ENCODE measurements around the gene SMOC2.
"Not testable (repeated sequence)": the region's sequence is repeated elsewhere in the genome, so short reads cannot be mapped to it uniquely, and the experiment has no call there.

SMOC2 gene

GRCh38 chr6:168518867-168519266 lies 77.9 kb downstream of the SMOC2 start:
- no peak for DNase-seq (ENCODE audit: low read depth)

- no peak for DNase-seq (ENCODE audit: low read depth)
These were observed 79.2 kb downstream of the SMOC2 start for GRCh38 chr6:168520233-168520632.

- DNase-seq (ENCODE audit: low read depth): no peak
These were observed 83.6 kb downstream of the SMOC2 start for GRCh38 chr6:168524571-168525001.

- no peak for DNase-seq (ENCODE audit: low read depth)
These were observed 84.1 kb downstream of the SMOC2 start for GRCh38 chr6:168525114-168525513.

- no peak for DNase-seq (ENCODE audit: low read depth)
These were observed 85.1 kb downstream of the SMOC2 start for GRCh38 chr6:168525926-168526630.

GRCh38 chr6:168526841-168527281 lies 85.9 kb downstream of the SMOC2 start:
- DNase-seq (ENCODE audit: low read depth): no peak

- no peak for DNase-seq (ENCODE audit: low read depth)
These were observed 86.6 kb downstream of the SMOC2 start for GRCh38 chr6:168527451-168528210.

- no peak for DNase-seq (ENCODE audit: low read depth)
These were observed 87.6 kb downstream of the SMOC2 start for GRCh38 chr6:168528474-168529095.

- DNase-seq (ENCODE audit: low read depth): no peak
These were observed 88.2 kb downstream of the SMOC2 start for GRCh38 chr6:168529214-168529613.

- no peak for DNase-seq (ENCODE audit: low read depth)
These were observed 89.7 kb downstream of the SMOC2 start for GRCh38 chr6:168530653-168531071.

GRCh38 chr6:168532070-168532469 lies 91.1 kb downstream of the SMOC2 start:
- DNase-seq (ENCODE audit: low read depth): no peak

GRCh38 chr6:168533414-168533813 lies 92.4 kb downstream of the SMOC2 start:
- DNase-seq (ENCODE audit: low read depth): no peak

- no peak for DNase-seq (ENCODE audit: low read depth)
These were observed 93.3 kb downstream of the SMOC2 start for GRCh38 chr6:168534265-168534664.

GRCh38 chr6:168535711-168536110 lies 94.7 kb downstream of the SMOC2 start:
- no peak for DNase-seq (ENCODE audit: low read depth)

GRCh38 chr6:168536196-168536595 lies 95.2 kb downstream of the SMOC2 start:
- no peak for DNase-seq (ENCODE audit: low read depth)

- no peak for DNase-seq (ENCODE audit: low read depth)
These were observed 95.9 kb downstream of the SMOC2 start for GRCh38 chr6:168536665-168537539.

- no peak for DNase-seq (ENCODE audit: low read depth)
These were observed 96.5 kb downstream of the SMOC2 start for GRCh38 chr6:168537540-168537884.

GRCh38 chr6:168538188-168538891 lies 97.4 kb downstream of the SMOC2 start:
- DNase-seq (ENCODE audit: low read depth): not testable (repeated sequence)

- no peak for DNase-seq (ENCODE audit: low read depth)
These were observed 98.2 kb downstream of the SMOC2 start for GRCh38 chr6:168538892-168539811.

GRCh38 chr6:168540713-168541291 lies 99.8 kb downstream of the SMOC2 start:
- DNase-seq (ENCODE audit: low read depth): no peak

All from EH (cell line).